ENCODE results near the gene RCAN3.

Gene RCAN3

DNA sequence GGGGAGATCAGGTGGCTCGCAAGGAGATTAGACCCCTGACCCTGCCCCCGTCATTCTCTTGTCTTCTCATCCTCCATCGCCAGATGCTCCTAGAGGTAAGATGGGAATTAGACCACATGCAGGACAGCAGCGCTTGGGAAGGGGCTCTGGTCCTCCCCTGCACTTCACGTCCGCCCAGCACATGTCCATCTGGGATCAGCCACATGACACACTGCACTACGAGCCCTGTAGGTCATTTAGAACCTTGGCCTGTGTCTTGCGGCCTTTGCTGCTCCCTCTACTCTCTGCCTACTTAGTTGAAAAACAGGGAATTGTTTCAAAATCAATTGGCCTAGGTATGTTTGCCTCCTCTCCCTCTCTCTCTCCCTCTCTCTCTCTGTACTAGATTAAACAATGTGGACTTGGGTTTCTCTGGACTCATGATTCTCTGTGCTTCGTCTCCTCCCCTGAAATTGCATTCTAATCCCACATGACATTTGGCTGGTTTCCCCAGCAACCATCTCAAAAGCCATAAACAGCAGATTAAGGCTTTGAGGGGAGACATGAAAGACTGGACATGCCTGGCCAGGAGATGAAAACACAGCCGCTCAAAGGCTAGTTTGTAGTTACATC lies 49.4 kb downstream of the RCAN3 start:
- no peak for DNase-seq

DNA sequence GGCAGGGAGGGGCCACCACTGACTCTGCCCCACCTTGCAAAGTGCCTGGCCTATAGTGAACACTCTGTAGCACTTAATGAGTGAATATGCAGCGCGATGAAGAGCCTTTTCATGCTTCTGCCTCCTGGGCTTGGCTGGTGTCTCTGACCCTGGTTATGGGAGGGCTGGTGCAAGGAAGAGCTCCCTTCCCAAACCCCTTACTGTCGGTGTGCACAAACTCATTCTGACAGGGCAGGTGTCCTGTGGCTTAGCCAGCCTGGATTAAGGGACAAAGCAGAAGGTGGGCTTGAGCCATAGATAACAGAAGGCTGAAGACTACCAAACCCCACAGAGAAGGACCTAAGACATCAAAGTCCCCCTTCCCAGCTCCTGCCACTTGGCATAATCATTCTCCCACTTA lies 51.3 kb downstream of the RCAN3 start:
- DNase-seq: no peak

DNA sequence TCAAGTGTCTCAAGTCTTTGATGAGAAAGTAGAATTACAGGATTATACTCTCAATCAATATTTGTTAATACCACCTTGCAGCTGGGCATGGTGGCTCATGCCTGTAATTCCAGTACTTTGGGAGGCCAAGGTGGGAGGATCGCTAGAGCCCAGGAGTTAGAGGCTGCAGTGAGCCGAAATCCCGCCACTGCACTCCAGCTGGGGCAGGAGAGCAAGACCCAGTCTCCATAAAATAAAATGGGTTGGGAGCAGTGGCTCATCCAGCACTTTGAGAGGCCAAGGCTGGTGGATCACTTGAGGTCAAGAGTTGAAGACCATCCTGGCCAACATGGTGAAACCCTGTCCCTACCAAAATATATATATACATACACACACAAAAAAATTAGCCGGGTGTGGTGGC lies 52.1 kb downstream of the RCAN3 start:
- no peak for DNase-seq

DNA sequence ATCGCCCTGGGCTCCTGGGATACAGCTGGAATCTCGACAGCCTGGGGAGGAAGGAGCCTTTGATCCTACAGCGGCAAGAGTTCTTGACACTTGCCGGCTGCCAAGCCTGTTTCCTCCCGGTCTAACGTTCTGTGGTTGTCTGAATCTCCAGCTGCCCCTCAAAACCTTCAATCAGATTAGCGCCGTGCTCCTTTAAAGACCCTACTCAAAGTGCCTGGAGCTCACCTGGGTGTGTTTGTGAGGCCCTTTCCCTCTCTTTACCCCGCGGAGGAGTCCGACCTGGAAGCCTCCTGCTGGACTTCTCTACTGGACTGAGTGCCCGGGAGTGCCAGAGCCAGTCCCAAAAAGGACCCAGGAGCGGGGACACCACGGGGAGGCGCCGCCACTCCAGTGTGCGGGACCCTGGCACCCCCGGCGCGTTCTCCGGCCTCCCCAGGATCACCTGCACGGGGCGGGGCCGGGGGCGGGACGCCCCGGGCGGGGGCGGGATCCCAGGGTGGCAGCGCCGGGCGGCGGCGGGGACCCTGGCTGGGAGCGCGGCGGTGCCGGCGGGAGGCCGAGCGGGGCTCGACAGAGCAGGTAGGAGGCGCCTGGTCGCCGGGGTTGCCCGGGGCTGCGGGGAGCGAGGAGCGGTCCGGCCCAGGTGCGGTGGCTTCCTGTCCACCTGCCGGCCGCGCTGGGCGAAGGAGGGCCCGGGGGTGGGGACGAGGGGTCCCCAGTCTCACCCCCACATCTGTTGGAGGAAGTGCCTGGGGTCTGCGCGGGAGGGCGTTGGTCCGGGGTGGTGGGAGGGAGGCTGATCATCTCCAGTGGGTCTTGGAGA lies 53.2 kb downstream of the RCAN3 start, which contains the start of gene NCMAP:
Gene NCMAP, plus strand, starts transcription at position 497 of the 823 bp plus-strand sequence. CDS start 39,344 bp downstream, outside the sequence.
- DNase-seq: no peak

DNA sequence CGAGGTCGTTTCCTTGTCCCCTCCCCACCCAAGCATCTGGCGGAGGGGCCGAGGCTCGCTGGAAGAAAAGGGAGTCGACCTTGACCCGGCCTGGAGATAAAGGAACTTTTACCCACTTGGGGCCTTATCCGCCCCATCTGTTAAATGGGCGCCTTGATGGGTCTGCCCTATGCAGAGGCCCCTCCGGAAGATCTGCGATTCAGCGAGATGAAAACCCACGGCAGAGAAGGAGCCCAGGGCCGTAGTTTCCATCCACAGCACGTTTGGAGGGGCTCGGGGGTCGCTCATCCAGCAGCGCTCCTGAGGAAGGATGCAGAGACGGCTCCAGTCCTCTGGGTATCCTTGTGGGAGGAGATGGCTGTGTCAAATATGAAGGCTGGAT lies 53.8 kb downstream of the RCAN3 start:
- DNase-seq: no peak

DNA sequence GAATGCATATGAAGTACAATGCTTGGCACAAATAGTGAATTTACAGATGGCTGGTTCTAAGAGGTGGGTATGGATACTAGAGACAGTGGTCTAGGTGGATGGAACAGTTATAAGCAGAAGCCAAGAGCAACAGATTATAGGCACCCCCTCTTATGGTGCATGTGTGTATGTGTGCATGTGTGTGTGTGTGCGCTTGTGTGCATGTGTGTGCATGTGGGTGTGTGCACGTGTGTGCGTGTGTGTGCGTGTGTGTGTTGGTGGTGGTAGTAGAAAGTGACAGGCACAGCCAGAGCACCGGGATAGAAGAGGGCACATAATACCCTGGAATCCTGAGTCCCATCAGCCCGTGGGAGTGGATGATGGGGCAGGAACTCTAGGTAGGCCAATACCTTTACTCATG lies 54.6 kb downstream of the RCAN3 start:
- DNase-seq: no peak

DNA sequence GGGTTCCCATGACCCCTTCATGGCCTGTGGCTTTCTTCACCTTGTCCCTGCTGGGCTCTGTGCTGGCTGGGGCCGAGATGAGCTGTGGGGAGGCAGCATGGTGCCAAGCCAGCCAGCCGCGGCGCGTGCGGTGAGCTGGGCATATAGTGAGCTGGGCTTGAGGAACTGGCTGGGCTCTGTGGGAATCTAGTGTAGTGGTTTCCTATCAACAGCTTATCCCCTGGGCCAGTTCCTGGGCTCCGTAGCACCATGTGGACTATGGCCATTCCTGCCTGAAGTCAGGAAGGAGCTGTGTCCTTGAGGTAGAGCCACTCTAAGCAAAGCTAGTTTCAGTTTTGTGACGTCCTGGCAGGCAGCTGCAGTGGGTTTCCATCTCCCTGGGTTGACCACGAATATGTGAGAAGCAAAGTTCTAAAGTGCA lies 55.1 kb downstream of the RCAN3 start:
- no peak for DNase-seq

DNA sequence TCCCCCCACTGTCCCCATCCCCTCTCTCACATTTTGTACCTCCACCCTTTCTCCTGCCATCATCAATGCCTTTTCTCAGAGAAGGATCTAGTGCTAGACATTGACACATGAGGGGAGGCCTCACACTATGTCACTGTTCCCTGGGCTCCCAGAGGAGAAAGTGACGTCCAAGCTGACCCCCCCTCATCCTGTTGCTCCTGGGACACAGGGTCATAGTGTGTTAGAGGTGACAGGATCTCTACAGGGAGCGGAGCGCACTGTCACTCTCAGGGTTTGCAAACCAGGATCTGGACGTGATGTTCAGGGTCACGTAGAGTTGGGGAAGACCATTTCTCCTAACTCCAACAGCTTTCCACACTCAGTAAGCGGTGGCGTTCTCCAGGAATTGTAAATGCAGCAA lies 55.8 kb downstream of the RCAN3 start:
- DNase-seq: no peak

DNA sequence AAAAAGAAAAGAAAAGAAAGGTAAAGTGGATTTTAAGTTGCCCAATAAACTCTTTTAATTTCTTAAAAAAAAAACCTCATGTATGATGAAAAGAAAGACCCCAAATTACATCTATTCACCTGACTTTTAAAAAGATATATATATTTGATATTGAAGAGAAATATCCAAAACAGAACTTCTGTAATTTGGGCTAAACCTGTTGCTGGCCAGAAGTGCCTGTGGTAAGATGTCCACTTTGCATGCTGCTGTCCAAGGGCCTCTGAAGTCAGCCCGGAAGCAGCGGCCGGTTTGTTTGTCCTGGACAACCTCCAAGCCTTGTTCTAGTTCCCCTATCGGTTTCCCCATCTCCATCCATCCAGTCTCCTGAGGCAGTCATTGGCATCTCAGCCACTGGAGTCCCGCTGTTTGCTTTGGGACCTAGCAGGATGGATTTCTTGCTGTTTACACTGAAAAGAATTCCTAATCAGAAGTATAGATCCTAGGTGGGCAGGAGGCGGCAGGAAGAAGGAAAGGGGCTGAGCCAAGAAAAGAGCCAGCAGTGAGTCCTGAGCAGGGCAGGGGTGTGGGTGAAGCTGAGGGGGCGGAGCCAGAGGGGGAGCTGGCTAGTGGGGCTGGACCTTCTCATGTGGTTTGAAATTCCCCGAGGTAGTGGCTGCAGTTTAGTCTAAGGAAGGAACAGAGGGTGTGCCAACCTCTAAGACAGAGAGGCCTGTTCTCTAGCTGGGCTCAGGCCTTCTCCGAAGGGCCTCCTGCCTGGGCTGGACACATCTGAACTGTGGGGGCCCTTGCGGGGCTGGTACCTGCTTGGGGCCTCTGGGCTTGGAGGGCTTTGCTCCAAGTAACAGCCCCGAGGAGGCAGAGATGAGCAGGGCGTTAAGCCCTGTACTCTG lies 56.5 kb downstream of the RCAN3 start:
- DNase-seq: no peak

DNA sequence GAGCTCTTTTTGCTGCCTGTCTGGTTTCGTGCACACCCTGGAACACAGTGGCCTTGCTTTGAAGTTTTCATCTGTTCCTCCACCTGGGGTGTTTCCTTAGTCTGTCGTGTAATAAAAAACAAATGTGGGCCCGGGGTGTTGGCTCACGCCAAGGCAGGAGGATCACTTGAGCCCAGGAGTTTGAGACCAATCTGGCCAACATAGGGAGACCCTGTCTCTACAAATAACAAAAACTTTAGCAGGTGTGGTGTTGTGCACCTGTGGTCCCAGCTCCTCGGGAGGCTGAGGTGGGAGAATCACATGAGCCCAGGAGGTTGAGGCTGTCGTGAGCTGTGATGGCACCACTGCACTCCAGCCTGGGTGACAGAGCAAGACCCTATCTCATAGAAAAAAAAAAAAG lies 57.7 kb downstream of the RCAN3 start:
- no peak for DNase-seq

DNA sequence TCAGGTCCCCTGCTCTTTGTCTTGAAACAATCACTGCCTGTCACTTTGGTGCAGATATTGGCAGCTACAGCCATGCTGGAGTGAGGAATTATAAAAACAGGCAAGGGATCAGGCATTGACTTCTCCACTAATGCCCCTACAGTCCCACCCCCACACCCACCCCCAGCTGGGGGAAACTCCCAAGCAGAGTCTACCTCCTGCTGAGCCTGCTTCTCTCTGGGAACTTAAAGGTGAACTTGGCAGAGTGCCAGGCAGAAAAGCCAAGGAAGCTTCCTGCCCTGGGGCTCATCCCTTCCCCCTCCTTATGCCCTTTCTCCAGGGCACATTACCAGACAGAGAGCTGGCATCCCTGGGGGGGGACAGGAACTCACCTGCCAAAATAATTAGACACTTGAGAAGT lies 60.0 kb downstream of the RCAN3 start:
- no peak for DNase-seq

DNA sequence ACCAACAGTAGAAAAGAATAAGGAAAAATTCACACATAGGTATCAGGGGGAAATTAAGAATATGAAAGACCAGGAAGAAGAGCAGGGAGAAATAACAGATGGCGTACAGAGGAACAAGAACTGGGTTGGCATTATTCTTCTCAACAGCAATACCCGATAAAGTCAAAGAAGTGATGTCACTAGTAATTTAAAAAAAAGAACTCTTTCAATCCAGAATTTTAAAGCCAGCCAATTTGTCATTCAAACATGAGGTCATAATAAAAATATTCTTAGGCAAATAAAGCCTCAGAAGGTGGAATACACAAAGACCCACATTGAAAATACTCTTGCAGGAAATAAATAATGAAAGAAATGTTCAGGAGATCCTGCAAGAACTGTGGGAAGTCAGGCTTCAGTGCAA lies 62.1 kb downstream of the RCAN3 start:
- DNase-seq: no peak

DNA sequence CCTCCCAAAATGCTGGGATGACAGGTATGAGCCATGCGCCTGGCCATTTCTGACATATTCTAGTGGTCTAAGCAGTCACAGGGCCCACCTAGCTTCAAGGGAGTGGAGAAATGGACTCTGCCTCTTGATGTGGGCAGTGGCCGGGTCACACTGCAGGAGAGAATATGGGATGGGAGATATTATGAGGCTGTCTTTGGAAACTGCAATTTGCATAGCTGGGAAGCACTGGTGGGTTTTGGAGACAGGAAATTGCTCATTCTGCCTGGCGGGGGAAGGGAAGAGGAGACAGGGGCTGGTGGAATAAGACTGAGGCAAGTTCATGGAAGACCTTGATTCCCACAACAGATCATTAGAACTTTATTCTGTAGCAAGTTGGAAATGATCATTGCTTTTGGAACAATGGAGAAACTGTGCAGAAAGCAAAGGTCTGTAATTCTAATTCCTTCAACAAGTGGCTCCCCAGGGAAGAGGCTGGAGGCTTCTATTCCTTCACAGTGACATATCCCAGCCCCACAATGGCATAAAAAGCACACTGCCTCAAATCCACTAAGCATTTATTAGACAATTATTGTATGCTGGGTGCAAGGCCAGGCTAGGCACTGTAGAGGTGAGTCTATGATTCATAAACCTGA lies 63.7 kb downstream of the RCAN3 start:
- DNase-seq: no peak

DNA sequence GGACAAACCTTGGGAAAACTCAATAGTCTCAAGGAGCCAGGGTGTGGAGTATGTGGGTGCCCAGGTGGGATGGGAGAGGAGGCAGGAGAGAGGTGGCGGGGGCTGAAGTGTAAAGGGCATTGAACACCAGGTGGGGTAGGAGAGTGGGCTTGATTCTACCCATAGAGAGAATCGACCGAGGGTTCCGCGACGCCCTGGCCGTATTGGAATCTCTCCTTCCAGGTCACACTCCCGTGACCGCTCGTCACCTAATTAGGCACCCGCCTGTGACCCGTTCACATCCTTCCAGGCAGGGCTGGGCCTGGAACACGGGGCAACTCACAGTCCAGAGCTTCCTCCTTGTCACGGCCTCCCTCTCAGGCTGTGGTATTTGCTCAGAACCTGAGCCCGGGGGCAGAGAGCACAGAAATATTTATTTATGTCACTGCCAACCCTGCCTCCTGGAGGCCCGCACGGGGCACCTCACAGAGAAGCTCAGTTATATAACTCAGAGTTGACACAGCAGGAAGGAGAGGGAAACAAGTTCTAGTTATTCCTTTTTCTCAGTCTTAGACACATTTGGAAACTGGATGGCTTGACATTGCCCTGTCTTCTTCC lies 65.3 kb downstream of the RCAN3 start:
- DNase-seq: no peak

DNA sequence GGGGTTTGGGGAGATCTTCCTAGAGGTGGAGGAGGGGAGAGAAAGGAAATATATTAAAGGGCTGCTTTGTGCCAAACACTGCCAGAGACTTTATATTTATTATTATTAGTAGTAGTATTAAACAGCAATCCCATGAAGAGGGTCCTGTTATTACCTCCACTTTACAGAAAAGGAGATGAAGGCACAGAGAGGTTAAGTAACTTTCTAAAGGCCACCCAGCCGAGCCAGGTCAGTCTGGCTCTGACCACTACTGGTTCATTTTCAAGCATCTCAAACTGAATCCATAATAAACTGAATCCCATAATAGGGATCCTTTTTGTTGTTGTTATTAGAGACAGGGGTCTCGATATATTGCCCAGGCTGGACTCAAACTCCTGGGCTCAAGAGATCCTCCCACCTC lies 65.8 kb downstream of the RCAN3 start:
- no peak for DNase-seq

DNA sequence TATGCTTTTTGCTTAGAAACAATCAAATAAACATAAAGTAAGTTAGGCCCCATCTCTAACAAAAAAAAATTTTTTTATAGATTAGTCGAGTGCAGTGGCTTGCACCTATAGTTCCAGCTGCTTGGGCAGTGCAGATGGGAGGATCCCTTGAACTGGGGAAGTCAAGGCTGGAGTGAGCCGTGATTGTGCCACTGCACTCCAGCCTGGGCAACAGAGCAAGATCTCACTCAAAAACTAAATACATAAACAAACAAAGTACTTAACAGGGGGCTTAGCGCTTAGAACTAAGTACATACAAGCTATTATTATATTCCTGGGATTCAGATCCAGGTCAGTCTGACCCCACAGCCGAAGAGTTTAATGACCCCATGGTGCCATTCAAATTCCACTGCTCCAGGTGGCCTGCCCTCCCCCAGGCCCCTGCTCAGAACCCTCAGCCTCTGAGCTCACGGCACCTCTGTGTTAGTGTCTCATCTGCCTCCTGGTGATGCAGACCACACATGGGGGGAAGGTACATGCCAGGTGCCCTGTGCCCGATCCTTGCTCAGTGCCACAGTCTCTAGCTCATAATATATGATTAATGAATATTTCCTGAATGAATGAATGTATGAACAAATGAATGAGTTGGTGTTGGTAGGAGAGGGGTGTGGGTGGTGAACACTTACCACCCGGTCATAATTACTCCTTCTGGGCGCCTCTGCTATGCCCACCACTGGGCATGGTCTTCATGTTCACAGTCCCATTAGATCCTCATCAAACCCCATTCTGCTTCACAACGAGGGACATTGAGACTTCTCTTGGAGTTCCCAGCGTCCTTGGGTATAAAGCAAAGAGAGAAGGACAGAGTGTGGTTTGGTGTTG lies 67.9 kb downstream of the RCAN3 start:
- no peak for DNase-seq

DNA sequence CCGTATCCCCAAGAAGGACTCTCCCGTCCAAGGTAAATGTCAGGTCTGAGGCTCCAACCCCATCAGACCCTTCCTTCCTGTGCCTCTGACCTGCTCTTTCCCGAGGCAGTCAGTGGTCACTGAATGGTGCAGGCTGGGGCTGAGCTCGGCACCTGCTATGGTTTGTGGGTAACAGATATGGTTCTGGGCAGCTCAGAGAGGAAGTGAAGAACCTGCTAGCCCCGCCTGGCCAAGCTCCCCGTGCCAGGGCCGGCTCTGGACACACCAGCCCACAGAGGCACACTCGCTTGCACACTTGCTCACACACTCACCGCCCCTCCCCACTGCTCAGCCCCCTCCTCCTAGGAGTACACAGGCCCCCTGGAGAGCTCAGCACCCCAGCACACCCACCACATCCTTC lies 69.7 kb downstream of the RCAN3 start:
- no peak for DNase-seq

DNA sequence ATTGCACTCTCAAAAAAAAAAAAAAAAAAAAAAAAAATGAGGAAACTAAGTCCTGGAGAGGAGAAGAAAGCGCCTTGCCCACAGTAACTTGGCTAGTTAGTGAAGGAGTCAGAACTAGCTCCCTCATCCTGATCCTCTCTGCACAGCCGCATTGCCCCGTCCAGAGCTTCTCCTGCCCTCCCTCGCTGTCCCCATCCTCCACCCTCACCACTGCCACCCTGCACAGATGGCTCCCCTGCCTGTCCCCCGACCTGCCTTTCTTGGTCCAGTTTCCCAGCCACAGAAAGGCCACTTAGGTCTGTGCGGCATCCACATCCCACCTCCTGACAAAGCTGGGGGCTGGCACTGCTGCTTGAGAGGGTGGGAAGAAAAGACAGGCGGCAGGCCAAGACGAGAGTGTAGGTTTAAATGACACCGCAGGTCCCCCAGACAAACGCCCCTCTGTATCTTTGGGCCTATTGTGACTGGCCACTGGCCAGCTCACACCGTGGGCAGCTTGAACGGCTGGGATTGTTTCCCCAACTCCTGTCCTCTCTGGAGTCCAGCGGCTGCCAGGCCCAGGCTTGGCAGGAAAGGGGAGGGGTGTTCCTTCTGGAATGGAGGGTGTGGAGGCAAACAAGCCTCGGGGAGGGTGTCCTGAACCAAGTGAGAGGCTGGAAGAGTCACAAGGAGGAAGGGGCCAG lies 73.4 kb downstream of the RCAN3 start:
- no peak for DNase-seq

DNA sequence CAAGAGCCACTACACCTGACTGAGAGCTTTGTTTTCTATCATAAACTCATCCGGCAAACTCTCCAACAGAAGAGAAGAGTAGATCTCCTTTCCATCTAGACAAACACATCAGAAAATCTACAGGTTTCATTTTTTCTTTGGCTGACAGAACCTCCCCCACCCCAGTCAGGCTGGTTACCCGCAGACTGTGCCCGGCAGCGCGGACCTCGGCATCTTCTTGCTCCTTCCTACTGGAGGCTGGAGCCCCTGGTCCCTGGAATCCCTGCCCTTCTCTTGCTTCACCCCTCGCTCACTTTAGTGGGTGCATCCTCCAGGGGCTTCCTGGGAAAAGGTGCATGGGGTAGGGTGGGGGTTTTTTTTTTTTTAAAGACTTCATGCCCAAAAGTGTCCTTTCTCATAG lies 76.2 kb downstream of the RCAN3 start:
- no peak for DNase-seq

DNA sequence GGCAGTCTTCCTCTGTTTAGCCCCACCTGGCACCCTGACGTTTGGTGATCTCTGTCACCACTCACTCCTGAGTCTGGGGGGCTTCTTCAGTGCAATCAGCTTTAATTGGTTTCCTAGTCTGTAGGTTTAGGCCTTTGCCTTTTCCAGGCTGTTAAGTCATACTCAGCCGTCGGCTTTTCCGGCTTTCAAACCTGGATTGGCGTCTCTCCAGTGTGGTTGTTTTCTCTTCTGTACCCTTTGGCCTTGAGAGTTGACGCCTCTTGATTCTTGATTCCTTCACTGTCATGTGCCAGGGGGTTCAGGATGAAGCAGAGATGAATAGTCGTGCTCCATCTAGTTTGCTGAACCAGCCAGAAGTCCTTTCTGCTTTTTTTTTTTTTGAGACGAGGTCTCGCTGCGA lies 78.1 kb downstream of the RCAN3 start:
- DNase-seq: no peak

DNA sequence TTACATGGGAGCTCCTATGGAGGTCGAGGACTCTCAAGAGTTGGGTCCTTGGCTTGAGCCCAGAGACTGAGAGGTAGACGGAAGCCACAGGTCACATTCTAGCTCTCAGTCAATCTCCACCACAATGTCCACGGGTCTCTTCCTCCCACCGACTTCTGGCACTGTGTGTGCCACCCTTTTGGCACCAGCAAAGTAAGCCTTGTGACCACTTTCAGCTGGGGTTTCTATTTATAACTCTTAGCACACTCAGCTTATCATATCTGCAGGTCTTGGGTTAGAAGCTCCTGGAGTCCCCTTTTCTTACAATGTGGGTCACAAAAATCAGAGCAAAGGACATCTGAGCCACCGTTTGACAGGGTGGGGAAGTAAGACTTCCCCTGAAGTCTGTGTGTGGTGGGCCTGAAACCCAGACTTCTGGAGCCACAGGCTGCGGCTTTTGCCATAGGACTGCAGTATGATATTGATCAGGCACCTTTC lies 81.6 kb downstream of the RCAN3 start:
- no peak for DNase-seq
